Astrocyte (in vitro differentiated cells and primary cell): ENCODE results near the gene CRISPLD2. TPM values are rescaled to one million over a fixed set of nuclear protein-coding genes. Genes with fewer than 3 reads are reported as not detected.
A peak's percentile ranks its signal among the peaks of the same experiment; 100 is the strongest.

ENCODE experiments used
- DNase-seq: peaks from one replicate; pipeline ENCODE4 v3.0.0-alpha.2; 2010; ENCODE audit warnings: low read depth
- FAIRE-seq: peaks from 2 replicates; lab custom pipeline; 2011; peaks lifted over from hg19 to GRCh38; lab: Jason Lieb, UNC
- H2AFZ ChIP-seq: 2 replicates; pipeline ENCODE4 v1.6.0; 2012; ENCODE audit warnings: low read depth, low read length, inconsistent platforms
- H3K27ac ChIP-seq: 2 replicates; pipeline ENCODE4 v1.5.1; 2011; ENCODE audit warnings: low read depth, low read length, inconsistent platforms
- H3K27me3 ChIP-seq: 2 replicates; pipeline ENCODE4 v1.6.0; 2011; ENCODE audit warnings: low read length, inconsistent platforms; ENCODE audit not compliant: insufficient read depth
- H3K36me3 ChIP-seq: 2 replicates; pipeline ENCODE4 v1.5.1; 2011; ENCODE audit warnings: low read length, inconsistent platforms; ENCODE audit not compliant: insufficient read depth
- H3K4me1 ChIP-seq: 2 replicates; pipeline ENCODE4 v1.5.1; 2011; ENCODE audit warnings: low read length, inconsistent platforms; ENCODE audit not compliant: insufficient read depth
- H3K4me2 ChIP-seq: 2 replicates; pipeline ENCODE4 v1.6.0; 2012; ENCODE audit warnings: low read length, inconsistent platforms
- H3K4me3 ChIP-seq: 2 replicates; pipeline ENCODE4 v1.5.1; 2011; ENCODE audit warnings: low read depth, mild to moderate bottlenecking, low read length, inconsistent platforms; ENCODE audit not compliant: insufficient read depth
- H3K79me2 ChIP-seq: 2 replicates; pipeline ENCODE4 v1.6.0; 2012; ENCODE audit warnings: mild to moderate bottlenecking, low read length, inconsistent platforms; ENCODE audit not compliant: insufficient read depth
- H3K9ac ChIP-seq: 2 replicates; pipeline ENCODE4 v1.6.0; 2012; ENCODE audit warnings: mild to moderate bottlenecking, low read length, inconsistent platforms
- H3K9me3 ChIP-seq: 2 replicates; pipeline ENCODE4 v1.5.1; 2012; ENCODE audit warnings: low read depth, mild to moderate bottlenecking, low read length, inconsistent platforms; ENCODE audit not compliant: insufficient read depth
- H4K20me1 ChIP-seq: 2 replicates; pipeline ENCODE4 v1.6.0; 2012; ENCODE audit warnings: low read length, inconsistent platforms; ENCODE audit not compliant: insufficient read depth
- H3K27ac Mint-ChIP-seq: one replicate; pipeline ENCODE4 v1.8.0; 2021; ENCODE audit warnings: mild to moderate bottlenecking, mixed read lengths; ENCODE audit not compliant: unreplicated experiment
- H3K27me3 Mint-ChIP-seq: one replicate; pipeline ENCODE4 v1.8.0; 2021; ENCODE audit warnings: low read depth, mixed read lengths; ENCODE audit not compliant: unreplicated experiment
- H3K36me3 Mint-ChIP-seq: one replicate; pipeline ENCODE4 v1.8.0; 2021; ENCODE audit warnings: low read depth, mixed read lengths; ENCODE audit not compliant: unreplicated experiment
- H3K4me1 Mint-ChIP-seq: one replicate; pipeline ENCODE4 v1.8.0; 2021; ENCODE audit warnings: low read depth, mixed read lengths; ENCODE audit not compliant: unreplicated experiment
- H3K4me3 Mint-ChIP-seq: one replicate; pipeline ENCODE4 v1.8.0; 2021; ENCODE audit warnings: mild to moderate bottlenecking, moderate library complexity, mixed read lengths; ENCODE audit not compliant: unreplicated experiment
- H3K9me3 Mint-ChIP-seq: one replicate; pipeline ENCODE4 v1.8.0; 2021; ENCODE audit warnings: mild to moderate bottlenecking, mixed read lengths; ENCODE audit not compliant: unreplicated experiment
- EZH2 ChIP-seq: IDR thresholded peaks from 2 replicates; pipeline ENCODE4 v1.6.1; 2012; ENCODE audit warnings: mild to moderate bottlenecking, low read length, inconsistent platforms; ENCODE audit not compliant: insufficient read depth
- total RNA-seq: library from RNA; stranded (reverse); gene quantifications from 2 replicates; pipeline ENCODE4 v1.2.1, GENCODE V29; 2021
- TF ChIP-seq, protein P1 (sequence below): IDR thresholded peaks from 2 replicates; pipeline ENCODE4 v1.5.1; 2011; ENCODE audit warnings: low read depth, mild to moderate bottlenecking, inconsistent platforms, low read length, moderate library complexity; ENCODE audit not compliant: insufficient read depth

The CRISPLD2 gene
- total RNA-seq, 1 donor from 2014 or later = 1.8 TPM

DNA sequence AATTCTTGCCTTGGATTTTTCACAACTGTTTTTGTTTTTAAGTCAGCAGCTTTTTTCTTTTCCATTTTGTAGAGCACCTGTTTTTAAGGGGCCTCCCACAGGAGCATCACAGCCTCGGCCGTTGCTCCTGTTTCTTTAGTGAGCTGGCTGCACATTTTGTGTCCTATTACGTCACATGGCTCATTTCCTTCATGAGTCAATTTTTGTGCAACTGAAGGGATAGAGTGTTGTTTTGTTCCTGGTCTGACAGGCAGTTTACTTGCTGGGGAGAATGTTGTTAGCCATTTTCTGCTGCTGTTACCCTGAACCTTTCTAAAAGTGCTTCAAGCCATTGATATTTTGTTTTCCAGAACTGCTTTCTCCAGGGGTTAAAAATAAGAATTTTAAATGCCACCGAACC is 45.0 kb upstream of the CRISPLD2 start:
- H3K4me1 Mint-ChIP-seq = peaks cover 6% of the 10 kb centered on the region
- peaks cover 27% of the 10 kb centered on the region for H3K36me3 Mint-ChIP-seq
- peaks cover 16% of the 10 kb centered on the region for H3K79me2 ChIP-seq
- peak; percentile 73 for DNase-seq
- peak overlapping the region; percentile 1 for H3K27ac Mint-ChIP-seq
- H3K9me3 Mint-ChIP-seq = no peaks in the 10 kb centered on the region
- H3K36me3 ChIP-seq = peaks cover 29% of the 10 kb centered on the region
- no peak overlapping the region for H2AFZ ChIP-seq
- H3K4me3 ChIP-seq = no peak overlapping the region
- TF ChIP-seq, protein P1, sequence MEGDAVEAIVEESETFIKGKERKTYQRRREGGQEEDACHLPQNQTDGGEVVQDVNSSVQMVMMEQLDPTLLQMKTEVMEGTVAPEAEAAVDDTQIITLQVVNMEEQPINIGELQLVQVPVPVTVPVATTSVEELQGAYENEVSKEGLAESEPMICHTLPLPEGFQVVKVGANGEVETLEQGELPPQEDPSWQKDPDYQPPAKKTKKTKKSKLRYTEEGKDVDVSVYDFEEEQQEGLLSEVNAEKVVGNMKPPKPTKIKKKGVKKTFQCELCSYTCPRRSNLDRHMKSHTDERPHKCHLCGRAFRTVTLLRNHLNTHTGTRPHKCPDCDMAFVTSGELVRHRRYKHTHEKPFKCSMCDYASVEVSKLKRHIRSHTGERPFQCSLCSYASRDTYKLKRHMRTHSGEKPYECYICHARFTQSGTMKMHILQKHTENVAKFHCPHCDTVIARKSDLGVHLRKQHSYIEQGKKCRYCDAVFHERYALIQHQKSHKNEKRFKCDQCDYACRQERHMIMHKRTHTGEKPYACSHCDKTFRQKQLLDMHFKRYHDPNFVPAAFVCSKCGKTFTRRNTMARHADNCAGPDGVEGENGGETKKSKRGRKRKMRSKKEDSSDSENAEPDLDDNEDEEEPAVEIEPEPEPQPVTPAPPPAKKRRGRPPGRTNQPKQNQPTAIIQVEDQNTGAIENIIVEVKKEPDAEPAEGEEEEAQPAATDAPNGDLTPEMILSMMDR = no peak
- no peak for TF ChIP-seq EZH2
- no peak overlapping the region for H3K4me2 ChIP-seq
- no peak overlapping the region for H3K27ac ChIP-seq
- H3K9me3 ChIP-seq = no peaks in the 10 kb centered on the region
- FAIRE-seq = no peak
- no peaks in the 10 kb centered on the region for H3K27me3 Mint-ChIP-seq
- peaks cover 4% of the 10 kb centered on the region for H3K4me1 ChIP-seq
- peaks cover 15% of the 10 kb centered on the region for H4K20me1 ChIP-seq
- H3K9ac ChIP-seq = no peak overlapping the region
- H3K27me3 ChIP-seq = no peaks in the 10 kb centered on the region
- no peak overlapping the region for H3K4me3 Mint-ChIP-seq

GRCh38 chr16:84775262-84775810 is 44.4 kb upstream of the CRISPLD2 start:
- Histone ChIP-seq H4K20me1 (peaks cover 13% of the 10 kb centered on the region), H3K79me2 (peaks cover 11% of the 10 kb centered on the region), H3K27ac (no peak overlapping the region), H2AFZ (no peak overlapping the region), H3K4me3 (no peak overlapping the region), H3K9me3 (no peaks in the 10 kb centered on the region), H3K9ac (no peak overlapping the region), H3K27me3 (no peaks in the 10 kb centered on the region), H3K4me1 (peaks cover 4% of the 10 kb centered on the region), H3K4me2 (no peak overlapping the region), H3K36me3 (peaks cover 34% of the 10 kb centered on the region)
- peaks cover 30% of the 10 kb centered on the region for H3K36me3 Mint-ChIP-seq
- no peak for DNase-seq
- no peak for FAIRE-seq
- peak overlapping the region; percentile 1 for H3K27ac Mint-ChIP-seq
- no peak overlapping the region for H3K4me3 Mint-ChIP-seq
- H3K27me3 Mint-ChIP-seq = no peaks in the 10 kb centered on the region
- H3K9me3 Mint-ChIP-seq = no peaks in the 10 kb centered on the region
- H3K4me1 Mint-ChIP-seq = peaks cover 6% of the 10 kb centered on the region
- TF ChIP-seq, protein P1 = no peak
- TF ChIP-seq EZH2 = no peak

- H3K4me1 Mint-ChIP-seq = peaks cover 6% of the 10 kb centered on the region
- Histone ChIP-seq H3K27ac (no peak overlapping the region), H3K9me3 (no peaks in the 10 kb centered on the region), H3K4me1 (peaks cover 4% of the 10 kb centered on the region), H3K9ac (no peak overlapping the region), H4K20me1 (peaks cover 2% of the 10 kb centered on the region), H3K79me2 (peaks cover 4% of the 10 kb centered on the region), H3K4me3 (no peak overlapping the region), H3K27me3 (no peaks in the 10 kb centered on the region), H2AFZ (no peak overlapping the region), H3K36me3 (peaks cover 33% of the 10 kb centered on the region), H3K4me2 (no peak overlapping the region)
- H3K36me3 Mint-ChIP-seq = peaks cover 30% of the 10 kb centered on the region
- no peak for DNase-seq
- no peaks in the 10 kb centered on the region for H3K27me3 Mint-ChIP-seq
- no peak overlapping the region for H3K27ac Mint-ChIP-seq
- H3K9me3 Mint-ChIP-seq = no peaks in the 10 kb centered on the region
- no peak for TF ChIP-seq EZH2
- TF ChIP-seq, protein P1 = no peak
- no peak overlapping the region for H3K4me3 Mint-ChIP-seq
- no peak for FAIRE-seq
Measured at GRCh38 chr16:84777435-84777834, 42.4 kb upstream of the CRISPLD2 start.
